Measurements from ENCODE around the gene BAD. TPM values are rescaled to one million over a fixed set of nuclear protein-coding genes. Genes with fewer than 3 reads are reported as not detected.

BAD gene
- total and polyA plus RNA-seq, 4 experiments from 2014 or later, result 23.1 to 70.1 (median 37.2) TPM

DNA sequence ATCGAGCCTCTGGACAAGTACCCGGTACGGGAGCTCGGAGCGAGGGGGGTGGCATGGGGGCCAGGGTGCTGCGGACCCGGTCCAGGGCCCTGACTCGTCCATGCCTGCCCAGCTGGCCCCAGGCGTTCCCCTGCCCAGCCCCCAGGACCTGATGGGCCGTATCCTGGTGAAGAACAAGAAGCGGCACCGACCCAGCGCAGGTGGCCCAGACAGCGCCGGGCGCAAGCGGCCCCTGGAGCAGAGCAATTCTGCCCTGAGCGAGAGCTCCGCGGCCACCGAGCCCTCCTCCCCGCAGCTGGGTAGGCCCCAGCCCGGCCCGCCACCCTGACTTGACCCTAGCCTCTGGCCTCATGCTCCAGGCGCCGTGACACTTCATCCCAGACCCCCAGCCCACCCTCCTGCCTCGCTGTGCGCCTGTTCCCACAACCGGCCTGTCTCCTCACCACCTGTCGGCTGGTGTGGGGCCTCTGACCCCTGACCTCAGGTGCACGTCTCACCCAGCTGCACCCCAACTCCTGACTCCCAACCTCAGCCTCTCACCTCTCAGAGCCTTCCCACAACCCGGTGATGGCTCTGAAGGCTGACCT lies 25.4 kb downstream of the BAD start:
- Mint-ChIP-seq H3K27ac (peak overlapping the region in 1 of 7 donors; percentile 60), H3K9me3 (no peaks in the 10 kb centered on the region), H3K27me3 (no peaks in the 10 kb centered on the region), H3K4me1 (peaks cover 1 to 8% (median 5%) of the 10 kb centered on the region in 4 donors), H3K36me3 (peaks cover 10 to 13% of the 10 kb centered on the region in 2 donors), H3K4me3 (peak overlapping the region in 1 of 8 donors; percentile 49)
- Histone ChIP-seq H3K4me3 (ENCODE audit: low read length in 2 of 2) (no peak overlapping the region), H3K27me3 (ENCODE audit: insufficient read depth, low read length) (no peaks in the 10 kb centered on the region), H3K36me3 (ENCODE audit: insufficient read depth, low read length) (peaks cover 8% of the 10 kb centered on the region), H3K27ac (ENCODE audit: low read depth, low read length) (no peak overlapping the region), H3K4me1 (ENCODE audit: insufficient read depth, low read length) (no peaks in the 10 kb centered on the region), H3K9me3 (ENCODE audit: control insufficient read depth in 1 of 2, low read length in 2 of 2) (no peaks in the 10 kb centered on the region)
- no peak for DNase-seq
- intact Hi-C loops (cut with micrococcal nuclease), result no loop called here
- POLR2A ChIA-PET (ENCODE audit: partially characterized antibody), result interaction anchor here (0.6 to 1.6 kb wide), 4 partner anchors 10 to 58 kb away, joined by 3 to 6 read pairs (median 4); partner anchors contain the start of genes FERMT3 and TRMT112
- CTCF ChIA-PET (ENCODE audit: partially characterized antibody), result interaction anchor here (0.8 kb wide), 1 partner anchor 9 kb away, joined by 4 read pairs; no protein-coding TSS in a partner anchor

GRCh38 chr11:64258356-64258755 lies 26.1 kb downstream of the BAD start:
- H3K9me3 ChIP-seq (ENCODE audit: control insufficient read depth in 1 of 2, low read length in 2 of 2), result no peaks in the 10 kb centered on the region
- no peaks in the 10 kb centered on the region for H3K27me3 ChIP-seq (ENCODE audit: insufficient read depth, low read length)
- no peak for DNase-seq
- H3K4me3 Mint-ChIP-seq, result no peak overlapping the region
- H3K36me3 ChIP-seq (ENCODE audit: insufficient read depth, low read length), result peaks cover 8% of the 10 kb centered on the region
- peaks cover 10 to 15% of the 10 kb centered on the region in 2 donors for H3K36me3 Mint-ChIP-seq
- POLR2A ChIA-PET (ENCODE audit: partially characterized antibody), result interaction anchor here (1.0 to 1.6 kb wide), 3 partner anchors 11 to 52 kb away, joined by 3 to 6 read pairs (median 4); partner anchors contain the start of gene FERMT3
- intact Hi-C loops (cut with micrococcal nuclease), result no loop called here
- no peaks in the 10 kb centered on the region for H3K27me3 Mint-ChIP-seq
- no peaks in the 10 kb centered on the region for H3K4me1 ChIP-seq (ENCODE audit: insufficient read depth, low read length)
- no peak overlapping the region for H3K27ac ChIP-seq (ENCODE audit: low read depth, low read length)
- no peaks in the 10 kb centered on the region for H3K9me3 Mint-ChIP-seq
- CTCF ChIA-PET (ENCODE audit: partially characterized antibody), result interaction anchor here (0.8 to 1.3 kb wide), 3 partner anchors 8 to 53 kb away, joined by 3 to 4 read pairs (median 4); no protein-coding TSS in a partner anchor
- no peak overlapping the region for H3K4me3 ChIP-seq (ENCODE audit: low read length in 2 of 2)
- H3K27ac Mint-ChIP-seq, result no peak overlapping the region
- peaks cover 1 to 8% (median 6%) of the 10 kb centered on the region in 4 donors for H3K4me1 Mint-ChIP-seq

DNA sequence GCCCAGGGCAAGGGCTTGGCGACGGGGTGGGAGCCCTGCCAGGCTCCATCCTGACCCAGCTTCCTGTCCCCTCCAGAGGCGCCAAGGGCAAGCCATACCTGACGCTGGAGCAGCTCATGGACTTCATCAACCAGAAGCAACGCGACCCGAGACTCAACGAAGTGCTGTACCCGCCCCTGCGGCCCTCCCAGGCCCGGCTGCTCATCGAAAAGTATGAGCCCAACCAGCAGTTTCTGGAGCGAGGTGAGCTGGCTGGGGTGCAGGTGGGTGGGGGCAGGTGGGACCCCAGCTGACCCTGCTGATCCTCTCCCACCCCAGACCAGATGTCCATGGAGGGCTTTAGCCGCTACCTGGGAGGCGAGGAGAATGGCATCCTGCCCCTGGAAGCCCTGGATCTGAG lies 28.2 kb downstream of the BAD start:
- Mint-ChIP-seq H3K4me1 (peaks cover 6 to 17% (median 11%) of the 10 kb centered on the region in 4 donors), H3K4me3 (no peak overlapping the region), H3K27ac (no peak overlapping the region), H3K27me3 (no peaks in the 10 kb centered on the region), H3K36me3 (peaks cover 10 to 13% of the 10 kb centered on the region in 2 donors), H3K9me3 (no peaks in the 10 kb centered on the region)
- POLR2A ChIA-PET (ENCODE audit: partially characterized antibody), result interaction anchor here (1.9 kb wide), 1 partner anchor 10 kb away, joined by 8 read pairs; the partner anchor contains the start of gene PPP1R14B
- no peak overlapping the region for H3K27ac ChIP-seq (ENCODE audit: low read depth, low read length)
- H3K27me3 ChIP-seq (ENCODE audit: insufficient read depth, low read length), result no peaks in the 10 kb centered on the region
- H3K4me3 ChIP-seq (ENCODE audit: low read length in 2 of 2), result no peak overlapping the region
- H3K4me1 ChIP-seq (ENCODE audit: insufficient read depth, low read length), result peaks cover 14% of the 10 kb centered on the region
- DNase-seq, result no peak
- intact Hi-C loops (cut with micrococcal nuclease), result no loop called here
- no peaks in the 10 kb centered on the region for H3K9me3 ChIP-seq (ENCODE audit: control insufficient read depth in 1 of 2, low read length in 2 of 2)
- CTCF ChIA-PET (ENCODE audit: partially characterized antibody), result interaction anchor here (1.7 to 1.8 kb wide), 2 partner anchors 13 to 45 kb away, joined by 3 to 4 read pairs; no protein-coding TSS in a partner anchor
- peaks cover 8% of the 10 kb centered on the region for H3K36me3 ChIP-seq (ENCODE audit: insufficient read depth, low read length)

DNA sequence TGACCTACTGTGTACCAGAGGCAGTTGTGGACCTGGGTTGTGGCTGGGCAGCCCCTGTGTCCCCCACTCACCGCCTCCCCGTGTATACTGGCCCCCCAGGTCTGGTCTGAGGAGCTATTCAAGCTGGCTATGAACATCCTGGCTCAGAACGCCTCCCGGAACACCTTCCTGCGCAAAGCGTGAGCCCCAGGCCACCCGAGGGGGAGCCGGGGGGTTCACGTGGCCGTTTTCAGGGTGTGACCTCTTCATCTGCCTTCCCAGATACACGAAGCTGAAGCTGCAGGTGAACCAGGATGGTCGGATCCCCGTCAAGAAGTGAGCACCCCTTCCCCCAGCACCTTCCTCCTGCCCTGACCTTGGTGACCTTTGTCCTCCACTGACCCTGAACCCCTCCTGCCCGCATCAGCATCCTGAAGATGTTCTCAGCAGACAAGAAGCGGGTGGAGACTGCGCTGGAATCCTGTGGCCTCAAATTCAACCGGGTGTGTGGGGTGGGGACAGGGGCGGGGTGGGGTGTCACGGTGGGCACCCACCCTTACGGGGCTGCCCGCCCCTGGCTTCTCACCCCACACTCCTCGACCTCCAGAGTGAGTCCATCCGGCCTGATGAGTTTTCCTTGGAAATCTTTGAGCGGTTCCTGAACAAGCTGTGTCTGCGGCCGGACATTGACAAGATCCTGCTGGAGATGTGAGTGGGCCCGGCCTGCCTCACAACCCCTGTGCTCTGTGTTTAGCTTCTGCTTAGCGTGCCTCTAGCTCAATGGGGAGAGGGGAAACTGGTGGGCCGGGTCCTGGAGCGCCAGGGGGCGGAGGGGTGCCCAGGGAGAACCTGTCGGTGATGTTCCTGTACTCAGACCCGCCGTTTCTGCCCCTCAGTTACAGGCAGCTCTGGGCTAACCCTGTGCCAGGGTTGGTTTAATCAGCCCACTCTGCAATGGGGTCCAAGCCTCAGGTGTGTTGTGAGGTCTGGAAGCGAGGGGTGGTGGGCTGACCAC lies 29.0 kb downstream of the BAD start:
- H3K27ac Mint-ChIP-seq, result no peak overlapping the region
- intact Hi-C loops (cut with micrococcal nuclease), result no loop called here
- peaks cover 22% of the 10 kb centered on the region for H3K4me1 ChIP-seq (ENCODE audit: insufficient read depth, low read length)
- no peak for DNase-seq
- peaks cover 8% of the 10 kb centered on the region for H3K36me3 ChIP-seq (ENCODE audit: insufficient read depth, low read length)
- peaks cover 10 to 13% of the 10 kb centered on the region in 2 donors for H3K36me3 Mint-ChIP-seq
- no peak overlapping the region for H3K4me3 Mint-ChIP-seq
- H3K27me3 ChIP-seq (ENCODE audit: insufficient read depth, low read length), result no peaks in the 10 kb centered on the region
- no peaks in the 10 kb centered on the region for H3K27me3 Mint-ChIP-seq
- no peak overlapping the region for H3K27ac ChIP-seq (ENCODE audit: low read depth, low read length)
- peaks cover 8 to 24% (median 11%) of the 10 kb centered on the region in 4 donors for H3K4me1 Mint-ChIP-seq
- CTCF ChIA-PET (ENCODE audit: partially characterized antibody), result interaction anchor here (1.4 to 1.8 kb wide), 3 partner anchors 7 to 46 kb away, joined by 3 to 4 read pairs (median 3); no protein-coding TSS in a partner anchor
- H3K4me3 ChIP-seq (ENCODE audit: low read length in 2 of 2), result no peak overlapping the region
- H3K9me3 ChIP-seq (ENCODE audit: control insufficient read depth in 1 of 2, low read length in 2 of 2), result no peaks in the 10 kb centered on the region
- POLR2A ChIA-PET (ENCODE audit: partially characterized antibody), result interaction anchor here (0.8 to 1.9 kb wide), 4 partner anchors 10 to 29 kb away, joined by 4 to 8 read pairs (median 6); partner anchors contain the start of genes NUDT22, PPP1R14B and TRPT1
- no peaks in the 10 kb centered on the region for H3K9me3 Mint-ChIP-seq

- DNase-seq, result no peak
- H3K4me1 Mint-ChIP-seq, result peaks cover 5 to 25% (median 9%) of the 10 kb centered on the region in 4 donors
- ChIA-PET CTCF (ENCODE audit: partially characterized antibody) (interaction anchor here (0.7 to 1.7 kb wide), 8 partner anchors 8 to 50 kb away, joined by 3 to 5 read pairs (median 3); partner anchors contain the start of gene FERMT3), POLR2A (ENCODE audit: partially characterized antibody) (interaction anchor here (1.0 to 1.8 kb wide), 3 partner anchors 9 to 16 kb away, joined by 3 to 6 read pairs (median 6); no protein-coding TSS in a partner anchor)
- no peaks in the 10 kb centered on the region for H3K9me3 Mint-ChIP-seq
- peak overlapping the region in 2 of 7 donors; percentile 55 to 59 for H3K27ac Mint-ChIP-seq
- H3K4me3 ChIP-seq (ENCODE audit: low read length in 2 of 2), result no peak overlapping the region
- H3K4me1 ChIP-seq (ENCODE audit: insufficient read depth, low read length), result peaks cover 31% of the 10 kb centered on the region
- H3K36me3 Mint-ChIP-seq, result peaks cover 2 to 10% of the 10 kb centered on the region in 2 donors
- no peaks in the 10 kb centered on the region for H3K27me3 ChIP-seq (ENCODE audit: insufficient read depth, low read length)
- peaks cover 3% of the 10 kb centered on the region for H3K36me3 ChIP-seq (ENCODE audit: insufficient read depth, low read length)
- H3K4me3 Mint-ChIP-seq, result no peak overlapping the region
- no peaks in the 10 kb centered on the region for H3K27me3 Mint-ChIP-seq
- intact Hi-C loops (cut with micrococcal nuclease), result no loop called here
- no peaks in the 10 kb centered on the region for H3K9me3 ChIP-seq (ENCODE audit: control insufficient read depth in 1 of 2, low read length in 2 of 2)
- no peak overlapping the region for H3K27ac ChIP-seq (ENCODE audit: low read depth, low read length)
These were observed 30.1 kb downstream of the BAD start for GRCh38 chr11:64254326-64254725.

DNA sequence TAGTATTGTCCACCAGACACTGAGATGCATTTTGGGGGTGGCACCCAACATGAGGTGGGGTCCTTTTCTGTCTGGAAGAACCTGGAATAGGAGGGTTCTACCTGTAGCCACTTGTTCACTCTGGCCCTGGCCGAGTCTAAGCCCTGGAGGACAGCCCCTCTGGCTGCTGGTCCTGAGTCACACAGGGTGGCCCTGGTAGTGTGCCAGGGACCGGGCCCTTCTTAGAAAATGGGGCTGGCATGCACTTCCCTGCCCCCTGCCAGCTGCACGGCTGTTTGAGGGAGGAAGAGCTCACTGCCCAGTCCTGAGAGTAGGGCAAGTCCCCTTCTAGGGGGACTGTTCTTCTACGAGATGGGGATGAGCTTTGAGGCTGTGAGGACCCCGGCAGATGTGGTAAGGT lies 31.0 kb downstream of the BAD start:
- Mint-ChIP-seq H3K27ac (peak overlapping the region in 2 of 7 donors; percentile 55 to 59), H3K9me3 (no peaks in the 10 kb centered on the region), H3K27me3 (no peaks in the 10 kb centered on the region), H3K36me3 (peaks cover 0 to 9% of the 10 kb centered on the region in 2 donors), H3K4me1 (peaks cover 5 to 29% (median 9%) of the 10 kb centered on the region in 4 donors), H3K4me3 (peak overlapping the region in 5 of 8 donors; percentile 2 to 55 (median 39))
- intact Hi-C loops (cut with micrococcal nuclease), result no loop called here
- Histone ChIP-seq H3K36me3 (ENCODE audit: insufficient read depth, low read length) (peaks cover 3% of the 10 kb centered on the region), H3K4me1 (ENCODE audit: insufficient read depth, low read length) (peaks cover 31% of the 10 kb centered on the region), H3K27ac (ENCODE audit: low read depth, low read length) (no peak overlapping the region), H3K4me3 (ENCODE audit: low read length in 2 of 2) (no peak overlapping the region), H3K9me3 (ENCODE audit: control insufficient read depth in 1 of 2, low read length in 2 of 2) (no peaks in the 10 kb centered on the region), H3K27me3 (ENCODE audit: insufficient read depth, low read length) (no peaks in the 10 kb centered on the region)
- DNase-seq, result no peak
- CTCF ChIA-PET (ENCODE audit: partially characterized antibody), result interaction anchor here (0.6 to 1.4 kb wide), 8 partner anchors 9 to 51 kb away, joined by 3 to 5 read pairs (median 3); partner anchors contain the start of gene FERMT3
- POLR2A ChIA-PET (ENCODE audit: partially characterized antibody), result interaction anchor here (1.0 to 1.8 kb wide), 3 partner anchors 8 to 17 kb away, joined by 3 to 6 read pairs (median 6); no protein-coding TSS in a partner anchor

Measured in CD4-positive, alpha-beta memory T cell (primary cell).